GM20000 (cell line): ENCODE results near the gene NOTUM.

Experiments
- DNase-seq: peaks from one replicate; pipeline ENCODE4 v3.0.0; 2012; ENCODE audit warnings: low spot score
- CTCF ChIP-seq: IDR thresholded peaks from 2 replicates; pipeline ENCODE4 v1.5.1; 2012; ENCODE audit warnings: mild to moderate bottlenecking, control low read depth; ENCODE audit errors: extremely low read depth, missing control alignments

NOTUM gene

GRCh38 chr17:81924557-81925532 is 36.1 kb downstream of the NOTUM start:
- TF ChIP-seq CTCF: no peak
- no peak for DNase-seq

GRCh38 chr17:81923302-81924260 is 37.4 kb downstream of the NOTUM start:
- no peak for DNase-seq

GRCh38 chr17:81922566-81923301 is 38.3 kb downstream of the NOTUM start:
- no peak for DNase-seq
- no peak for TF ChIP-seq CTCF

More at GRCh38 chr17:81923302-81924260, 37.4 kb downstream of the NOTUM start:
- TF ChIP-seq CTCF: no peak

- no peak for TF ChIP-seq CTCF
- no peak for DNase-seq
Measured at GRCh38 chr17:81921996-81922565, 38.9 kb downstream of the NOTUM start.

GRCh38 chr17:81921537-81921862 is 39.5 kb downstream of the NOTUM start:
- DNase-seq: no peak
- TF ChIP-seq CTCF: no peak

GRCh38 chr17:81920612-81921536 is 40.1 kb downstream of the NOTUM start:
- no peak for TF ChIP-seq CTCF
- no peak for DNase-seq
